Stimulated activated CD8-positive, alpha-beta memory T cell treated with anti-CD3 and anti-CD28 coated beads, Interleukin-15, amount 100 ng/mL, for 24 hours (primary cell): ENCODE data around the gene MRPL44.
"Not testable (repeated sequence)": the region's sequence is repeated elsewhere in the genome, so short reads cannot be mapped to it uniquely, and the experiment has no call there.

Source experiments
- DNase-seq: peaks from one replicate; pipeline ENCODE4 v3.0.0-alpha.2; 2020; ENCODE audit warnings: low read depth

The MRPL44 gene

GRCh38 chr2:223971731-223972130 is 14.5 kb downstream of the MRPL44 start:
- DNase-seq = no peak

GRCh38 chr2:223972656-223973102 is 15.4 kb downstream of the MRPL44 start:
- no peak for DNase-seq

DNA sequence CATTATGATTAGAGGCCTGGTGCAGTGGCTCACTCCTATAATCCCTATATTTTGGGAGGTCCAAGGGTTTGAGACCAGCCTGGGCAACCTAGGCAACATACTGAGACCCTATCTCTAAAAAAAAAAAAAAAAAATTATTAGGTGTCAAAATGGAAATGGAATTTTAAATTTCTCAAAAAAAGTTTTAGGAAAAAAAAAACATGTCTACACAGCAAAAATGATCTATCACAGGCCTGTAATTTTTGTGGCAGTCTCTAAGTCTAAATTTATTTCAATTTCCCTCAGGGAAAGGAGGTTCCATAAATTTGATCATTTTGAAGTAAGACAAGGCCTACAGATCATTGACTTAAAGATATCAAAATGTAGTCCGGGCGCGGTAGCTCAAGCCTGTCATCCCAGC is 16.3 kb downstream of the MRPL44 start:
- DNase-seq = no peak

DNA sequence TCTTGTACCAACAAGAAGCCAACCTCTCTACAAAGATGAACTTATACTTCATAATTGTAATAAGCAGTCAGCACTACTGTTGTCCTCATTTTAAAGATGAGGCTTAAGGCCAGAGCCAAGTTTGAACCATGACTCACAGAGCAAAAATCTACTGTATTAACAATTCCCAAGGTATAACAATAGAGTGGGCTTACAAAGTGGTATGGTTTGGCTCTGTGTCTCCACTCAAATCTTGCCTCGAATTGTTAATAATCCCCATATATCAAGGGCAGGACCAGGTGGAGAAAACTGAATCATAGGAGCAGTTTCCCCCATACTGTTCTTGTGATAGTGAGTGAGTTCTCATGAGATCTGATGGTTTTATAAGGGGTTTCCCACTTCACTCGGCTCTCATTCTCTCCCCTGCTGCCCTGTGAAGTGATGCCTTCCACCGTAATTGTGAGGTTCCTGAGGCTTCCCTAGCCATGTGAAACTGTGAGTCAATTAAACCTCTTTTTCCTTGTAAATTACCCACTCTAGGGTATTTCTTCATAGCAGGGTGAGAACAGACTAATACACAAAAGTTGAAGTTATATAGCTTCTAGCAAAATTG is 19.5 kb downstream of the MRPL44 start:
- no peak for DNase-seq

- DNase-seq = no peak
These were observed 21.2 kb downstream of the MRPL44 start for GRCh38 chr2:223978451-223978850.

GRCh38 chr2:223979730-223980396 is 22.6 kb downstream of the MRPL44 start:
- no peak for DNase-seq

DNA sequence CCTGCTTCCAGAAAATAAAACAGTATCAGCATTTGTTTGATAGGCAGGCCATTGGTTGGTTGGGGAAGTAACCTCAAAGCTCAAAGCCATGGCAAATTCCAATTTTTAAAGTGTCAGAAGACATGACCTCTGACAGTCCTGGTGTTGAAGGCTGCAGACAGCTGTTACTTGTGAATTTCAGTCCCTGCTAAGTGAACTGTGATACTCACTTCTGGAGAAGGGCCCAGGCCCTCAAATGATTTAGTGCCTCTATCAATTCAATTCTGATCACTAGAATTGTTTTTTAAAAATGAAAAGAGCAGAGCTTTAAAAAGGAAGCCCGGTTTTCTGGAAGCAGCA is 23.1 kb downstream of the MRPL44 start:
- DNase-seq = no peak

- DNase-seq = no peak
These were observed 23.5 kb downstream of the MRPL44 start for GRCh38 chr2:223980803-223981202.

DNA sequence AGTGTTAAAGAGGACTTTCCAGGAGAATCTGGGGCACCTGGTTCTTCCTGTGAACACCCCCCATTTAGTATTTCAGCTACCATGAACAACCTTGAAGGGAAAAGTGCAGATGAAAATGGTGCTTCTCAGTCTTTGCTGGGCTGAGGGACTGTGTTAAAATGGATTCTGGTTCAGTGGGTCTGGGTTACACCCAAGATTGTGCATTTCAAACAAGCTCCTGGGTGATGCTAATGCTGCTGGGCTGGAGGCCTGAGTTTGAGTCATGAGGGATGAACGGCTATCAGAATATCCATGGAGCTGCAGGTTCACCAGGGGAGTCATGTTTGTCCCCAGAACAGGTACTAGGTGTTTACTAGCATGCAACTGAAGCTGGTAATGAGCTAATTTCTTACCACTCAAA is 24.0 kb downstream of the MRPL44 start:
- DNase-seq = no peak

GRCh38 chr2:223989206-223989855 is 32.1 kb downstream of the MRPL44 start:
- DNase-seq = no peak

GRCh38 chr2:223989856-223990232 is 32.6 kb downstream of the MRPL44 start:
- DNase-seq = no peak

DNA sequence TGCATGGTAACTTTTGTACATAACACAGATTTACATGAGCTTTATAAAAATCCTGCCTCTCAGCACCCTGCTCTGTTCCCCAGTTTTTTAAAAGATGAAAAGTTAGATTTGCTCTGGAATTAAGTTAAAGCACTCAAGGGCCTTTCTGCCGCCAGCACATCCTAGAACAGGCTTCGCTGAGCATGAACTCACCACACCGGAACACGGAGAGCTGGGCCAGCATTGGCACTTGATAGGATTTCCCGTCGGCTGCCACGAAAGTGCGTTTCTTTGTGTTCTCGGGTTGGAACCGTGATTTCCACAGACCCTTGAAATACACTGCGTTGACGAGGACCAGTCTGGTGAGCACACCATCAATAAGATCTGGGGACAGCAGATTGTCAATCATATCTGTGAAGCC is 34.3 kb downstream of the MRPL44 start:
- no peak for DNase-seq

DNA sequence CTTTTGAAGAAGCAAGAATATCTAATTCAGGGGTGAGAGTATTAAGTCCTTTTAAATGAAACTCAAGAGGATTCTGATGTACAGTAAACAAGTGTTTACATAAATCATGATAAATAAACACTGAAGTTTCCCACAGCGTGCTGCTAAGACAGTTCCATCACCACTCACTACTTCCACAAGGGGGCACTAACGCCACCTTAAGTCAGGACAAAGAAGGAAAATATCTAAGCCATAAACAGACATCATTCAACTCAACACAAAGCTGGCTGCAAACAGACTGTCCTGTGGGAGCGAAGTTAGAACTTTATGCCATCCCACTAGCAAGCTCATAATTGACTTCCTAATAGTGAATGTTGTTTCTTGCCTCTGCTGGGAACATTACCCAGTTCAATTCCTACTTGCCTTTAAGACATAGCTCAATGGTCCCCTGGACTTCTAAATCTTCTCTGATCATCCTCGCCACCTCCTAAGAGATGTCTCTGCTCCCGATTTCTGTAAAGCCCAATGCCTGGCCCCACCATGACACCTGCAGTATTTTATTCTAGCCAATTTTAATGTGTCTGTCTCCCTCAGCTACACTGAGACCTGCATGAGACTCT is 36.5 kb downstream of the MRPL44 start:
- no peak for DNase-seq

DNA sequence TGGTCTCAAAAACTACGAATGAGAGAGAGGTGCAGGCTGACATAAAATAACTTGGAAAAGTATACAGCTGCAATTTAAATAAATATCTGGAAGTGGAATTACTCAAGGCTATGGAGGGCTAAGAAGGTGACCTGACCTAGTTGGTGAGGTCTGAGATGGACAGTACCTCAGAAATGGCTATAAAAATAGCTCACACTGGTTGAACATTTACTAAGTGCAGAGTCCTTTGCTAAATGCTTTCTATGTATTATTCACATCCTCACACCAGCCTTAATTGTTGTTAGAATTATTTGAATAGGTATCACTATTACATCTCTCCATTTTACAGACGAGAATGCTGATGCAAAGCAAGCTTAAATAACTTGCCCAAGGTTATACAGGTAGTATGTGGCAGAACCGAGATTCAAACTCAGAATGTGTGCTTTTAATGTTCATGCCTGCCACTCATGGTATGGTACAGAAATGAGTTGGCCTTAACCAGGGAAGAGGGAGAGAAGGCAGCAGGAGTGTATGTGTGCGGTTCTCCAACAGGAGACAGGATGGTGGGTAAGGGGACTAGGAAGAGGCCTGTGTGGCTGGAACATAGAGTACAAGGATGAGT is 37.4 kb downstream of the MRPL44 start:
- DNase-seq = no peak

DNA sequence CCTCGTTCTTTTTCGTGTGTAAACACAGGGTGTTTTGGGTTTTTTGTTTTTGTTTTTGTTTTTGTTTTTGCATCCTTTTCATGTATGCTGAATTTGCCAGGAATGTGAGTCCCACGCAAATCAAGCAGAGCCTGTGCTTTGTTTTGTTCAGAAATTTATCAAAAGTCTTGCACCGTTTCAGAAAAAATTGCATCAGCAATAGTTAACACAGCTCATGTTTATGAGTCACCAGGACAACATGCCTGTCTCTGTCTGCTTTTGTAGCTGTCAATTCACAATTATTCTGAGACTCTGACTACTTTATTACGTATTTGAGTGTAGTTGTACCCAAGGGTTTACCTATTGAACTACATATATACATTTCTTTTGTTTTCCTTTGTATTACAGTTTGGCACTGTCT is 38.3 kb downstream of the MRPL44 start:
- DNase-seq = no peak

GRCh38 chr2:223996391-223996790 is 39.1 kb downstream of the MRPL44 start:
- no peak for DNase-seq

DNA sequence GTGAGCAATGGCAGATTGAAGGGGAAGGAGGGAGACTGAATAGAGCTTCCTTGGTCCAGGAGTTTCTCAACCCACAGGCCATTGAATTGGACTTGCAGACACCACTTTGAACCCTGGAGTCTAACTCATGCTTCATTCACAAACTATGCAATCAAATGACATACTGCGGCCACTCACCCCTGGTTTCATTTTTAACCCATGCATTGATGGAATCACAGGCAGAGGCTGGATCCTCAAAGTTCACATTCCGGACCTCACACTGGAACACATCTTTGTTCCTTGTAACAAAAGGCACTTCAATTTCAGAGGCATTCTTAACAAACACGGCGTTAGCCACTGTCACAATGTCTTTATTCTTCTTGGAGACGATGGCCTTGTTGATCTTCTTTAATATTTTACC is 40.7 kb downstream of the MRPL44 start:
- DNase-seq = no peak

- DNase-seq = no peak
These were observed 41.7 kb downstream of the MRPL44 start for GRCh38 chr2:223998948-223999347.

- DNase-seq = no peak
These were observed 42.6 kb downstream of the MRPL44 start for GRCh38 chr2:223999862-224000261.

DNA sequence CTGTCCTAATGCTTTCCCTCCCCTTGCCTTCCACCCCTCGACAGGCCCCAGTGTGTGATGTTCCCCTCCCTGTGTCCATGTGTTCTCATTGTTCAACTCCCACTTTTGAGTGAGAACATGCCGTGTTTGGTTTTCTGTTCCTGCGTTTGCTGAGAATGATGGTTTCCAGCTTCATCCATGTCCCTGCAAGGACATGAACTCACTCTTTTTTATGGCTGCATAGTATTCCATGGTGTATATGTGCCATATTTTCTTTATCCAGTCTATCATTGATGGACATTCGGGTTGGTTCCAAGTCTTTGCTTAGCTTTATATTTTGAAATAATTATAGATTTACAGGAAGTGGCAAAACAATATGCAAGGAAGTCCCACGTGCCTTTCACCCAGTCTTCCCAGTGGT is 43.4 kb downstream of the MRPL44 start:
- DNase-seq = not testable (repeated sequence)

- no peak for DNase-seq
These were observed 46.9 kb downstream of the MRPL44 start for GRCh38 chr2:224004105-224004695.

GRCh38 chr2:224008702-224009261 is 51.5 kb downstream of the MRPL44 start:
- DNase-seq = no peak
